Kidney (tissue), 14 donors: ENCODE data around the gene CCNY. TPM values are rescaled to one million over a fixed set of nuclear protein-coding genes. Genes with fewer than 3 reads are reported as not detected.

Experiments
- DNase-seq, 5 donors: peaks; one replicate each; pipeline ENCODE4 v3.0.0-alpha.2; 2013 to 2020
- FAIRE-seq: peaks from 2 replicates; lab custom pipeline; 2012; peaks lifted over from hg19 to GRCh38; lab: Jason Lieb, UNC
- H3K27ac ChIP-seq, 2 donors: one replicate each; pipeline ENCODE4 v1.7.0; 2013; ENCODE audit warnings: low read depth in 2 of 2, low read length in 2 of 2, inconsistent platforms in 1 of 2
- H3K27me3 ChIP-seq: one replicate; pipeline ENCODE4 v1.7.1; 2013; ENCODE audit warnings: low read length, inconsistent platforms; ENCODE audit not compliant: control insufficient read depth, insufficient read depth
- H3K36me3 ChIP-seq, 3 donors: one replicate each; pipeline versions ENCODE4 v1.7.0 to v1.7.1; 2013; ENCODE audit warnings: low read length in 3 of 3, control low read depth in 1 of 3, inconsistent platforms in 1 of 3; ENCODE audit not compliant: insufficient read depth in 3 of 3, control insufficient read depth in 2 of 3
- H3K4me1 ChIP-seq, 3 donors: one replicate each; pipeline versions ENCODE4 v1.7.0 to v1.7.1; 2013; ENCODE audit warnings: low read length in 3 of 3, inconsistent platforms in 1 of 3, low read depth in 1 of 3; ENCODE audit not compliant: control insufficient read depth in 2 of 3, insufficient read depth in 2 of 3
- H3K4me3 ChIP-seq, 3 donors: one replicate each; pipeline versions ENCODE4 v1.7.0 to v1.8.1; 2013; ENCODE audit warnings: low read length in 3 of 3, control low read depth in 1 of 3, inconsistent platforms in 1 of 3
- H3K9ac ChIP-seq, 3 donors: one replicate each; pipeline versions ENCODE4 v1.7.0 to v1.7.1; 2013; ENCODE audit warnings: low read length in 3 of 3, control low read depth in 1 of 3, inconsistent platforms in 1 of 3
- H3K9me3 ChIP-seq, 3 donors: one replicate each; pipeline versions ENCODE4 v1.7.0 to v1.7.1; 2013; ENCODE audit warnings: low read length in 3 of 3, control low read depth in 1 of 3, inconsistent platforms in 1 of 3; ENCODE audit not compliant: control insufficient read depth in 2 of 3, insufficient read depth in 1 of 3
- intact Hi-C: fragments of 100-400 bp; cut with DNase I; formaldehyde crosslinking; loops from one replicate; pipeline ENCODE4 v1.11.1; 2022
- polyA plus RNA-seq: library from polyadenylated mRNA; stranded (reverse); fragments of 350-450 nt; fragmentation: Illumina TruSeq; extraction: RNeasy Lipid Tissue Mini Kit (QIAGEN cat#74804); gene quantifications from one replicate; pipeline ENCODE4 v1.2.3, GENCODE V29; 2014; ENCODE audit warnings: low read depth, low replicate concordance; ENCODE audit not compliant: insufficient read depth
- total RNA-seq: library from RNA; stranded (reverse); fragmentation: NEBNext Ultra II Directional; extraction: Animal tissue kit (Norgen Biotek cat#: 25700); gene quantifications from one replicate; pipeline ENCODE4 v1.2.1, GENCODE V29; 2021
- TF ChIP-seq, protein P1 (sequence below): IDR thresholded peaks from 3 replicates; pipeline ENCODE4 v1.5.1; 2012; ENCODE audit warnings: mild to moderate bottlenecking, moderate library complexity, borderline replicate concordance; ENCODE audit not compliant: insufficient read depth; ENCODE audit errors: extremely low read depth
- donor health status: control.
- donor health status: control.
- donor health status: control.
- donor health status: control.
- donor health status: control.
- donor health status: DM: yes; HTN: yes; CAD: no.
- donor health status: Normal renal cell carcinoma (clear cell type).

Gene CCNY
- total and polyA plus RNA-seq, 2 donors from 2014 or later = 45.6 to 77.2 TPM

DNA sequence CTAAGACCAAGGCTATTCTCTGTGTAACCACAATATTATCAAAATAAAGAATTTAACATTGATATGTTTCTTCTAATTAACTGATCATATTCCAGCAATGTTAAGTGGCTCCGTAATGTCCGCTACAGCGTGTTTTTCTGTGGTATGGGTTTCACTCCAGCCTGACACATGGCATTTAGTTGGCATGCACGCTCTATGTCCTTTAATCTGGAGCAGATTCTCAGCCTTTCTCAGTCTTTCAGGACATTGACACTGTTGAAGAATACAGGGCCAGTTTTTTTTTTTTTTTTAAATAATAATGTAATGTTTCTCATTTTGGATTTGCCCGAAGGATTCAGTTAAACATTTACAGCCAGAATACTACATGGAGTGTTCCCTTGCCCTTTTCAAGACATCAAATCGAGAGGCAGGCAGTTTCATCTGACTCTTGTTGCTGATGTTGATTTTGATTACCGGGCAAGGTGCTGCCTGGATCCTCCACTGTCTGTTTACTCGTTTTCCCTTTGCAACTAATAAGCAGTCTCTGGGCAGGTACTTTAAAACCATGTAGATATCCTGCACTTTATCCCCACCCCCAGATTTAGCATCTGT, 171.3 kb downstream of the CCNY start:
- Histone ChIP-seq H3K4me1 (peaks cover 0 to 14% (median 14%) of the 10 kb centered on the region in 3 donors), H3K36me3 (no peaks in the 10 kb centered on the region), H3K4me3 (no peak overlapping the region), H3K27me3 (no peaks in the 10 kb centered on the region), H3K27ac (no peak overlapping the region), H3K9ac (no peak overlapping the region), H3K9me3 (no peaks in the 10 kb centered on the region)
- DNase-seq (no peak), FAIRE-seq (no peak)
- intact Hi-C loops = no loop called here
- TF ChIP-seq, protein P1, sequence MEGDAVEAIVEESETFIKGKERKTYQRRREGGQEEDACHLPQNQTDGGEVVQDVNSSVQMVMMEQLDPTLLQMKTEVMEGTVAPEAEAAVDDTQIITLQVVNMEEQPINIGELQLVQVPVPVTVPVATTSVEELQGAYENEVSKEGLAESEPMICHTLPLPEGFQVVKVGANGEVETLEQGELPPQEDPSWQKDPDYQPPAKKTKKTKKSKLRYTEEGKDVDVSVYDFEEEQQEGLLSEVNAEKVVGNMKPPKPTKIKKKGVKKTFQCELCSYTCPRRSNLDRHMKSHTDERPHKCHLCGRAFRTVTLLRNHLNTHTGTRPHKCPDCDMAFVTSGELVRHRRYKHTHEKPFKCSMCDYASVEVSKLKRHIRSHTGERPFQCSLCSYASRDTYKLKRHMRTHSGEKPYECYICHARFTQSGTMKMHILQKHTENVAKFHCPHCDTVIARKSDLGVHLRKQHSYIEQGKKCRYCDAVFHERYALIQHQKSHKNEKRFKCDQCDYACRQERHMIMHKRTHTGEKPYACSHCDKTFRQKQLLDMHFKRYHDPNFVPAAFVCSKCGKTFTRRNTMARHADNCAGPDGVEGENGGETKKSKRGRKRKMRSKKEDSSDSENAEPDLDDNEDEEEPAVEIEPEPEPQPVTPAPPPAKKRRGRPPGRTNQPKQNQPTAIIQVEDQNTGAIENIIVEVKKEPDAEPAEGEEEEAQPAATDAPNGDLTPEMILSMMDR = no peak

DNA sequence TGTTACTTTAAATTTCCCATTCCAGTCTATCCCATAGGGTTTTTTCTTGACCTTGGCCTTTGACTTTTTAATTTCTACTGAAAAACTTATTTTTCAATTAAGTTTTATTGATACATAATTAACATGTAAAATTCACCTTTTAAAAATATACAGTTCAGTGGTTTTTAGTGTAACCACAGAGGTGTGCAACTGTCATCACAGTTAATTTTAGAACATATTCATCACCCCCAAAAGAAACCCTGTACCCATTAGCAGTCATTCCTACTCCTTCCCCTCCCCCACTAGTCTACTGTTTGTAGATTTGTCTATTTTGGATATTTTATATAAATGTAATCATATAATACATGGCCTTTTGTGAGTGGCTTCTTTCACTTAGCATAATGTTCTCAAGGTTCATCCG, 172.3 kb downstream of the CCNY start:
- no peaks in the 10 kb centered on the region for H3K9me3 ChIP-seq
- H3K4me3 ChIP-seq = no peak overlapping the region
- DNase-seq (no peak), FAIRE-seq (no peak)
- peaks cover 0 to 14% (median 14%) of the 10 kb centered on the region in 3 donors for H3K4me1 ChIP-seq
- no peak overlapping the region for H3K9ac ChIP-seq
- intact Hi-C loops = no loop called here
- no peak overlapping the region for H3K27ac ChIP-seq
- TF ChIP-seq, protein P1 = no peak
- H3K27me3 ChIP-seq = no peaks in the 10 kb centered on the region
- no peaks in the 10 kb centered on the region for H3K36me3 ChIP-seq

DNA sequence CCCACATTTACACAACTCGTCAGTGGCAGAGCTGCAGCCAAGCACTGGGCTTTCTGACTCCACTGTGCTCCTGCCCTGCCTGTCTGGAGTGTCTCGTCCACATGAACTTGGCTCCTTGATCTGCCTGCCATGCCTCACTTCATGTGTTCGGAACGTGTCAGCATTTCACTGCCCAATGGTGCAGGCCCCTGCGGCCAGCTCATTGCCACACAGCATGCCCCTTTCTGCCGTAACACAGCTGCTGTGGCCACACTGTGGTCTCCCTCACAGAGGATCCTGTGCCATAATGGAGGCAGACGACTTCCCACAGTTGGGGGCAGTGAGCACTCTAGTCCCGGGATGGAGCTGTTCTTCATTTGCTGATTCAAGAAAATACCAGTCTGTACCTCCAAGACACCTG, 174.6 kb downstream of the CCNY start:
- intact Hi-C loops = no loop called here
- DNase-seq = no peak
- no peaks in the 10 kb centered on the region for H3K9me3 ChIP-seq
- no peak for FAIRE-seq
- H3K27me3 ChIP-seq = no peaks in the 10 kb centered on the region
- H3K4me1 ChIP-seq = peaks cover 0 to 14% (median 14%) of the 10 kb centered on the region in 3 donors
- no peak overlapping the region for H3K4me3 ChIP-seq
- H3K9ac ChIP-seq = no peak overlapping the region
- H3K27ac ChIP-seq = no peak overlapping the region
- no peaks in the 10 kb centered on the region for H3K36me3 ChIP-seq
- TF ChIP-seq, protein P1 = no peak

DNA sequence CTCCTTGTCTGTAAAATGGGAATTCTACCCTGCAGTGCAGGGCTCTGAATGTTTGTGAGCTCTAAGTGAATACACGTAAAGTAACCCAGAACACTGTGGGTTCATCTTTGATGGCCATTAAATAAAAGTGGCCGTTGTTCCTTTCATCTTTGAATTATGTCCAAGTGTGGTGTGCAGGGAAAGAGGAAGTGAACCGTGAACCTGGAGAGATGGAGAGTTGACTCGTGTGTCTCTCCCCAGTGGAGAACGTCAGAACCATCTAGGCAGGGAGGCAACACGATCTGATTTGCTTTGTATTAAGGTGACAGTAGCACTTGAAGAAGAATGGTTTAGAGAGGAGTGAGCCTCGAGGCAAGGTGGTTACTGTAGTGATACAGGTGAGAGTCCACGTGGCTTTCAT, 175.3 kb downstream of the CCNY start:
- DNase-seq (no peak), FAIRE-seq (no peak)
- intact Hi-C loops = no loop called here
- TF ChIP-seq, protein P1 = no peak
- H3K9me3 ChIP-seq = no peaks in the 10 kb centered on the region
- H3K9ac ChIP-seq = no peak overlapping the region
- no peak overlapping the region for H3K27ac ChIP-seq
- H3K4me1 ChIP-seq = peaks cover 0 to 14% (median 14%) of the 10 kb centered on the region in 3 donors
- no peaks in the 10 kb centered on the region for H3K27me3 ChIP-seq
- H3K36me3 ChIP-seq = no peaks in the 10 kb centered on the region
- no peak overlapping the region for H3K4me3 ChIP-seq
